Measurements from ENCODE around the gene FRMD4A.

- TF ChIP-seq POLR2AphosphoS5 (IDR thresholded peaks at IDR 0.05) (no peak), CTCF (IDR thresholded peaks at IDR 0.05) (no peak), POLR2A (IDR thresholded peaks at IDR 0.05) (no peak)
These were observed 717.9 kb downstream of the FRMD4A start for GRCh38 chr10:13612654-13613373.
